LNCaP clone FGC (cell line): ENCODE data around the gene KANK4.
A peak's percentile ranks its signal among the peaks of the same experiment; 100 is the strongest.
"Not testable (repeated sequence)": the region's sequence is repeated elsewhere in the genome, so short reads cannot be mapped to it uniquely, and the experiment has no call there.

Experiments
- DNase-seq: peaks from one replicate; pipeline ENCODE4 v3.0.0-alpha.2; 2011; ENCODE audit warnings: low read depth
- H3K4me3 ChIP-seq: 2 replicates; pipeline ENCODE4 v1.5.1; 2011; ENCODE audit warnings: mild to moderate bottlenecking, low read depth, low read length, control low read depth
- CTCF ChIP-seq: IDR thresholded peaks from 2 replicates; pipeline ENCODE4 v1.5.1; 2012; ENCODE audit warnings: mild to moderate bottlenecking; ENCODE audit not compliant: control insufficient read depth, insufficient read depth; ENCODE audit errors: extremely low read depth

KANK4 gene

DNA sequence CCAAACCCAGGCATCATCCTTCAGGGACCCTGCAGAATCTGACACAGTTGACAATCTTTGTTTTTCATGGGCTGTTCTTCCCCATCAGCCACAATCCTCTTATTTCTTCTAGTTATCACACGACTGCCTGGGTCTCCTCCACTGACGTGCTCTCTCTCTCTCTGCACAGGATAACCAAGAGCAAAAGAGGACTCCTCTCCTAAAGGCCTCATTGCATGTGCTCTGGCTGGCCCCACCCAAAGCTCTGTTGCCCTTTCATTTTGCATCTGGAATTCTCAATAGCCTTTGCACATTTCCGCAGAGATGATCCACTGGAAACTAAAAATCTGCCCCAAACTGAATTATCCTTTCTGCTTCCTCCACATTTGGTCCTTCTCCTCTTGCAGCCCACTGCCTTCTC is 58.5 kb downstream of the KANK4 start:
- no peak overlapping the region for H3K4me3 ChIP-seq
- DNase-seq, result no peak
- no peak for TF ChIP-seq CTCF

- H3K4me3 ChIP-seq, result no peak overlapping the region
- TF ChIP-seq CTCF, result no peak
- DNase-seq, result no peak
These were observed 59.7 kb downstream of the KANK4 start for GRCh38 chr1:62259551-62259950.

- no peak for TF ChIP-seq CTCF
- H3K4me3 ChIP-seq, result no peak overlapping the region
- no peak for DNase-seq
These were observed 69.0 kb downstream of the KANK4 start for GRCh38 chr1:62250126-62250726.

- H3K4me3 ChIP-seq, result no peak overlapping the region
- no peak for TF ChIP-seq CTCF
- no peak for DNase-seq
These were observed 71.7 kb downstream of the KANK4 start for GRCh38 chr1:62247391-62248168.

DNA sequence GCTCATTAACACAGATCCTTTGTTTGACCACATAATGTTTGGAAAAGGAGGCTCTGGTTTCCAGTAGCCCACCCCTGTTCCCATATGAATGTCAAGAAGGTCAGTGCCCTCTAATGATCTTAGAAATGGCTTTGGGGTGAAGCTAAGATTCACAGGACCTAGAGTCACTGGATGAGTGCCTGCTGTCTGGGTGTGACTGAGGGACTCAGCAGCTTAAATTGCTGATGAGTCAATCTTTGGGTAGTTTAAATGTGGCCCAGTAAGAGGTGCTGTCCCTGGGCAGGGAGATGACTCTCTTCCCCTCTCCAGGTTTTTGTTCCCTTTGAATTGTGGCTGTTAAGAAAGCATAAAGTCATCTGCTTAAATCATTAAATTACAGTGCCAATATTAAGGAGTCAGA is 74.0 kb downstream of the KANK4 start:
- H3K4me3 ChIP-seq, result no peak overlapping the region
- DNase-seq, result no peak
- TF ChIP-seq CTCF, result no peak

- not testable (repeated sequence) for H3K4me3 ChIP-seq, DNase-seq
These were observed 74.9 kb downstream of the KANK4 start for GRCh38 chr1:62244380-62244779.

DNA sequence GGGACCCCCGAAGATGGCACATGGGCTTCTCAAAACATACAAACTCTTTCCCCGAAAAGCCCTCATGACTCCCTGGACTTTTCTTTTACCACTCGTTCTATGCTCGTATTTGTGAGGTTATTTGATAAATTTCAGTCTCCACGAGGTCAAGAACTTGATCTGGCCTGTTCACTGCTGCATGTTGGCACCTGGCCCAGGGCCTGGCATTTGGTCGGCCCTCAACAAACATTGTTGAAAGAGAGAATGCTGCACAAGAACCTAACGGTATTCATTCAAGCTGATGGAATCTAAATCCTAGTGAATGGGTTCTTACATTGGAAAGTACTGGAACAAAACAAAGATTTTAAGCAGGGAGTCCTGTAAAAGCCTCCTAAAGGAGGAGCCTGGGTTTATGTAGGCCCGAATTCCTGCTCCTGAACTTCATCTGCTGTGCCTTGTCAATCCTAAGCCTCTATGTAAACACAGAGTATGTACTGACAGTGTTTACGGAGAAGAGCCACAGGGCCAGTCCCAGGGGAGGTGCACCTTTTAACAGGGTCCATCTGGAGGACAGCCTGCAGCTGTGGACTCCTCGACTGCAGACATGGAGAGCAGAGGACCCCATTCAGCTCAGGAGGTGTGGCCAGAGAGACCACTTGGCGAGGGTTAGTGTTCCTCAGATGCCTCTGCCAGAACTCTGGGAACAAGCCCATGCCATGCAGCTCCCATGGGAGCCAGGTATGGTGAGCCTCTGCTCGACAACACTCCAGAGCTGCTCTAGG is 77.7 kb downstream of the KANK4 start:
- TF ChIP-seq CTCF, result no peak
- DNase-seq, result peak; percentile 42
- no peak overlapping the region for H3K4me3 ChIP-seq
